COLO829 (cell line): ENCODE data around the gene HSPA1L.
"Not testable (repeated sequence)": the region's sequence is repeated elsewhere in the genome, so short reads cannot be mapped to it uniquely, and the experiment has no call there.

Experiments used
- DNase-seq: peaks from one replicate; pipeline ENCODE4 v3.0.0; 2012; ENCODE audit warnings: low spot score

The HSPA1L gene

DNA sequence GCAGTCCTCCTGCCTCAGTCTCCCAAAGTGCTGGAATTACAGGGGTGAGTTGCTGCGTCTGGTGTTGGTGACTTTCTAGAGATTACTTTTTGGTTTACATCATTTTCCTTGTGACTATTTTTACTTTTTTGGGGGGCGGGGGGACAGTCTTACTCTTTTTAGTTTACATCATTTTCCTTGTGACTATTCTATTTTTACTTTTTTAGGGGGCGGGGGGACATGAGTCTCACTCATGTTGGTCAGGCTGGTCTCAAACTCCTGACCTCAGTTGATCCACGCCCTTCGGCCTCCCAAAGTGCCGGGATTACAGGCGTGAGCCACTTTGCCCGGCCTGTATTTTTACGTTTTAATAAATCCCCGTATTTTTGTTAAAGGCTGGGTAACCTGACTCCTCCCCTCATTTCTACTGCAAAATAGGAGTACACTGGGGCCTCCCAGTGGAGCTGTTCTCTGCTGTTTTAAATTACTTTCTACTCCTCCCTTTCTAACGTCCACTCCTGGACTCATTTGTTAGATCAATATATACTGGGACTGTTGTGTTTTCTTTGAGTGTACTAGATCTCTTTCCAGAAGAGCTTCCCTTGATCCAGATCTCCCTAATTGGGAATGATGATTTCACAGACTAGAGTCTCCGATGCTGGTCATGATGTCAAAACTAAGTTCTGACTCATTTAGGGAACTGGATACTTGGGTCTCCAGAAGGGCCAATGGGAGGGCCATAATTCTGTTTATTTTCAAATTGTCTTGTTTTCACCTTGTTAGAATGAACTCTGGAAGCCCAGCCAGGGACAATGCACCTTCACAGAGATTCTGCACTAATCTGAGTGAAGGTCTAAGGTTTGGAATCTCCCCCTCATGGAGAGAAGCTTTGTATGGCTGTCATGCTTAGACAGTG is 21.6 kb upstream of the HSPA1L start:
- no peak for DNase-seq

GRCh38 chr6:31836047-31836473 is 21.0 kb upstream of the HSPA1L start:
- DNase-seq = no peak

DNA sequence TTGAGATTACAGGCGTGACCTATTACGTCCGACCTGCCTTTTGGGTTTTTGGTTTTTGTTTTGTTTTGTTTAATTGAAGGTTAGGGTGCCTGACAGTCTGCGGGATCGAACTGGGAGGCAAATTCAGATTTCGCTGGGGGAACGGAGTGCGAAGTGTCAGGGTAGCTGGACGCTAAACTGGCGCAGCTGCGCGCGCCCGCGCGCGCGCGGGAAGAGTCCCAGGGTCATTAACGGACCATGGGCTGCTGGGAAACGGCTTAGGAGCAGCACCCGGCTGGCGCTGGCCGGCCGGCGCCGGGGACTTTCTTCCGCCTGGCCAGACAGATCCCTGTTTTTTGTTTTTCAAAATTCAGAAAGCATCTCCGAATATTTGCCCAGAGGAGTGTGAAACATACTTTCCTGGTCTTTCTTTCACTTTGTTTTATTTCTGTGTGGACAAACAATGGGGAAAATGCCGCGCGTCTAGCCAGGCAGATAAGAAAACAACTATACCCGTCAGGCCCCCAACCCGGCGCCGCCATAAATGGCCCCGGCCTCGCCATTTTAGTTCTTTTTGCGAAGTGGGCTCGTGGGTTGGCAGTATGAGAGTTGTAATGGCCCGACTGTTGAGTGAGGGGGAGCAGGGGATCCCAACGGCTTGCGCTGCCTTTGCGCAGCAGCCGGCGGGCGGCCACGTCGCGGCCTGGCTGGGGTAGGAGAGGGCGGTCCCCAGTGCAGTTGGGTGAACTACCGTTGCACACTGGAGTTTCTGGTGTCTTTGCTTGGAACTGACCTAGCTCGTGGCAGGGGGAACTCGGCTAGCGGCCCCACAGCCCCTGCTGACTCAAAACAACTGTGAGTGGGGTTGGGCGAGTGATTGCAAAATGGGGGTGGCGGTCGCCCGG is 19.5 kb upstream of the HSPA1L start:
- peak; percentile 87 for DNase-seq

- DNase-seq = no peak
These were observed 16.5 kb upstream of the HSPA1L start for GRCh38 chr6:31831350-31832215.

DNA sequence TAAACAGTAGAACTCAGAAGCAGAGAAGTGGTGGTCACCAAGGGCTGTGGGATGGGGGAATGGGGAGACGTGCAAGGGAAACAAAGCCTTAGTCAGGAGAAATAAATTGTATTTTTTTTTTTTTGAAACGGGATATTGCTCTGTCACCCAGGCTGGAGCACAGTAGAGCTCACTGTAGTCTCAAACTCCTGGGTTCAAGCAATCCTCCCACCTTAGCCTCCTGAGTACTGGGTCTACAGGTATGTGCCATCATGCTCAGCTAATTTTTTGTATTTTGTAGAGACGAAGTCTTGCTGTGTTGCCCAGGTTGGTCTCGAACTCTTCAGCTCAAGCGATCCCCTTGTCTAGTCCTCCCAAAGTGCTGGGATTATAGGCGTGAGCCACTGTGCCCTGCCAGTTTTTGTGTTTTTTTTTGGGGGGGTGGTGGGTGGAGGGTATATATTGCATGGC is 15.8 kb upstream of the HSPA1L start:
- DNase-seq = no peak

GRCh38 chr6:31829633-31830283 is 14.7 kb upstream of the HSPA1L start:
- no peak for DNase-seq

DNA sequence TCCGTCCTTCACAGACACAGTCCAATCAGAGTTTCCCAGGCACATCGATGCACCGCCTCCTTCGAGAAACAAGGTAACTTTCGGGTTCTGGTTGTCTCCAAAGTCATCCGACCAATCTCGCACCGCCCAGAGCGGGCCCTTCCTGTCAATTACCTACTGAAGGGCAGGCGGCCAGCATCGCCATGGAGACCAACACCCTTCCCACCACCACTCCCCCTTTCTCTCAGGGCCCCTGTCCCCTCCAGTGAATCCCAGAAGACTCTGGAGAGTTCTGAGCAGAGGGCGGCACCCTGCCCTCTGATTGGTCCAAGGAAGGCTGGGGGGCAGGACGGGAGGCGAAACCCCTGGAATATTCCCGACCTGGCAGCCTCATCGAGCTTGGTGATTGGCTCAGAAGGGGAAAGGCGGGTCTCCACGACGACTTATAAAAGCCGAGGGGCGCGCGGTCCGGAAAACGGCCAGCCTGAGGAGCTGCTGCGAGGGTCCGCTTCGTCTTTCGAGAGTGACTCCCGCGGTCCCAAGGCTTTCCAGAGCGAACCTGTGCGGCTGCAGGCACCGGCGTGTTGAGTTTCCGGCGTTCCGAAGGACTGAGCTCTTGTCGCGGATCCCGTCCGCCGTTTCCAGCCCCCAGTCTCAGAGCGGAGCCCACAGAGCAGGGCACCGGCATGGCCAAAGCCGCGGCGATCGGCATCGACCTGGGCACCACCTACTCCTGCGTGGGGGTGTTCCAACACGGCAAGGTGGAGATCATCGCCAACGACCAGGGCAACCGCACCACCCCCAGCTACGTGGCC is 12.4 kb upstream of the HSPA1L start, which contains the start of gene HSPA1B:
Gene HSPA1B, plus strand, starts transcription at position 453 of the 794 bp plus-strand sequence. Its CDS starts 213 bp downstream, at position 666.
- peak; percentile 100 for DNase-seq

DNA sequence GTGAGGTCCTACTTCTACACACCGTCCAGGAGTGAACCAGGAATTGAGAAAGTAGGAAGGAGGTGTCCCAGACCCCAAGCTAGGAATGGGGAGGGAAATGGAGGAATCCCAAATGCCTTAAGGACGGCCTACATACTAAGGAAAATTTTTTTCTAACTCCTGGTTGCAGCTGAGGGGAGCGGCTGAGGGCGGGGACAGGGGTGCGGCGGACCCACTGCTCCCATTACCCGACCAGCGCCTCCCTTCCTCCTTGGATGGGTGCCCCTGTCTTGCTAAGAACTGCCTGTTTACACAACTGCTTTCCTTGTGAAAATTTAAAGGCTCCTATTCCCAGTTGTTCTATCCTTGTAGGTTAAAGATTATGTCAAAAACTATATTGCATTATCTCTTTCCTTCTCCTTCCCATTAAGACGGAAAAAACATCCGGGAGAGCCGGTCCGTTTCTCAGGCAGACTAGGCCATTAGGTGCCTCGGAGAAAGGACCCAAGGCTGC is 11.8 kb upstream of the HSPA1L start:
- no peak for DNase-seq

DNA sequence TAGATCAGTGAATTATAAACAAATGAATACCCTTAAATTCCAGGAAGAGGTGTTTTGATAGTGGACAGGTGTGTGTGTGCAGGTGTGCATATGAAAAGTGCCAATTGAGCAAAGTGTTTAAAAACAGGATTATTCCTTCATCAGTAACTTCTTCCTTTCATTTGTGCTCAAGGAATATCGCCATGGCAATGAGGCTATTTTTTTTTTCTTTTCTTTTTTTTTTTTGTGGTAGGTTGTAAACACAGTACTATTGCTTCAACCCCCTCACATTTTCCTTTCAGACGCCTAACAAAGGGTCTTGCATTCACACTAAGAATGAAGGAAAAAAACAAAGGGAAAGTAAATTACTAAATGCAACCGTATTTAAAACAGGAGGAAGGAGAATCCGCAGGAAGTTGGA is 10.5 kb upstream of the HSPA1L start:
- DNase-seq = no peak

DNA sequence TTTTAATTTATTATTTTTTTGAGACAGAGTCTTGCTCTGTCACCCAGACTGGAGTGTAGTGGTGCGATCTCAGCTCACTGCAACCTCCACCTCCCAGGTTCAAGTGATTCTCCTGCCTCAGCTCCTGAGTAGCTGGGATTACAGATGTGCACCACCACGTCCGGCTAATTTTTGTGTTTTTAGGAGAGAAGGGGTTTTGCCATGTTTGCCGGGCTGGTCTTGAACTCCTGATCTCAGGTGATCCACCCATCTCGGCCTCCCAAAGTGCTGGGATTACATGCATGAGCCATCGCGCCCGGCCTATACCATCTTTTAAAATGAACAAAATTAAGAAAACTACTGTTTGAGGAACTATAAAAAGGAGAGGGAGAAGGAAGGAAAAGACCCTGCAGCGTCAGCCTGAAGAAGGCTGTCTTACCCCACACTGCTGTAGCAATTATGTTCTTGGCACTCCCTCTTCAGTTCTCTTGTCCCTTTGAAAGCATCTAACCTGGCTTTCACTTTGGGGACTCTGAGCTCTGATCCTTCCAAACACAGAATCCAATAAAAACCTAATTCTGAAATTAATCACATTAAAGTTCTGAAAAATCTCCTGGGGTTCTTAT is 8.6 kb upstream of the HSPA1L start:
- not testable (repeated sequence) for DNase-seq

GRCh38 chr6:31822036-31822821 is 7.1 kb upstream of the HSPA1L start:
- no peak for DNase-seq

DNA sequence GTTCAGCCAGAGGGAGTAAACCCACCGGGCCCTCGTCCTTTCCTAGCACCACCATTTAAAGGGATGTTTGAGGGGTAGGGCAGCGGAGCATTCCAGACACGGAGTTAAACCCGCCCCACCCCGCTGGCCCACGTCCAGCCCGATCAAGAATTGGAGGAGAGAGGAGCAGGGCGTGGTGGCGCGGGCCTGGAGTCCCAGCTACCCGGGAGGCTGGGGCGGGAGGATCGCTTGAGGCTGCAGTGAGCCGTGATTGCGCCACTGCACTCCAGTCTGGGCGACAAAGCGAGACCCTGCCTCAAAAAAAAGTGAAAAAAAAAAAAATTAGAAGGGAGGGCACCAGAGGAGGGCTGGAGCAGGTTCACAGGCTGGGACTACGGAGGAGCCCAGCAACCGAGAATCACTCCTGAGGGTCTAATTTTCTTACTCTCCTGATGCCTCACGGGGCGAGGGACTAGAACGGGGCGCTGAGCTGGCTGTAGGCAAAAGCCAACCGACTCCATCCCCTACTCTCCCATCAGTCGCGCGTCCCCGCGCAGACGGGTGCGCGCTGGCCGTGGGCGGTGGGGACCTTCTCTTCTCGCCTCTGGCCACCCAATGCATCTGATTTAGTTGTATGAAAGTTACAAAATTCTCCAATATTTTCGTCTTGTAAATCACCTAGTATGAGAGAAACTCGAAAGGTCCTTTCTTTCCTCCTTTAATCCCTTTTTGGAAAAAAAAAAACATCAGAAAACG is 6.4 kb upstream of the HSPA1L start:
- DNase-seq = no peak

DNA sequence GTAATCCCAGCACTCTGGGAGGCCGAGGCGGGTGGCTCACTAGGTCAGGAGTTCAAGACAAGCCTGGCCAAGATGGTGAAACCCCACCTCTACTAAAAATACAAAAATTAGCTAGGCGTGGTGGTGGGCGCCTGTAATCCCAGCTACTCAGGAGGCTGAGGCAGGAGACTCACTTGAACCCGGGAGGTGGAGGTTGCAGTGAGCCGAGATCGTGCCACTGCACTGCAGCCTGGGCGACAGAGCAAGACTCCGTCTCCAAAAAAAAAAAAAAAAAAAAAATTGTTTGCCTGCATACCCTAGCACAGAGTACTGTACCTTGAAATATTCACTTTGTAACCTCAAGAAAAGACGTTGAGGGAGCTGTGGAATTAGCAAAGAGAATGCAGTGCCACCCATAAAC is 5.3 kb upstream of the HSPA1L start:
- not testable (repeated sequence) for DNase-seq

DNA sequence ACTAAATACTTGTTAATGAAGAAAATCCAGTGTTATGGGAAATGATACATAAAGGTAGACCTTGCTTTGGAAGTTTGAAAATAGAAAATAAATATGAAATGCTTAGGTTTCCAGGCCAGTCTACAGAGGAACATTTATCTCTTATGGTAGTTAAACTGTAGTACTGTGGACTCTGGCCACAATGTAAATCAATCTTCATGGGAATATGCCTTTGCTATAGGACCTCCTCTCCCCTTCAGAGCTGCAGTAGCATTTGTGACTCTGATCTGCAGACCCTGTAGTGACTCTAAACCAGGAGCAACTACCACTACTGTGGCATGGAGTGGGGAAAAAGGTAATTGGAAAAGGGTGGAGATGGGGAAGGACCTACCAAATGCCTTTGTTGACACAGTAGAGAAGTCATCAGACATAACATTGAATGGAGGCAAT is 4.8 kb upstream of the HSPA1L start:
- no peak for DNase-seq

- DNase-seq = not testable (repeated sequence)
These were observed 2.9 kb upstream of the HSPA1L start for GRCh38 chr6:31817929-31818511.

- DNase-seq = not testable (repeated sequence)
These were observed 2.2 kb upstream of the HSPA1L start for GRCh38 chr6:31817133-31817928.

DNA sequence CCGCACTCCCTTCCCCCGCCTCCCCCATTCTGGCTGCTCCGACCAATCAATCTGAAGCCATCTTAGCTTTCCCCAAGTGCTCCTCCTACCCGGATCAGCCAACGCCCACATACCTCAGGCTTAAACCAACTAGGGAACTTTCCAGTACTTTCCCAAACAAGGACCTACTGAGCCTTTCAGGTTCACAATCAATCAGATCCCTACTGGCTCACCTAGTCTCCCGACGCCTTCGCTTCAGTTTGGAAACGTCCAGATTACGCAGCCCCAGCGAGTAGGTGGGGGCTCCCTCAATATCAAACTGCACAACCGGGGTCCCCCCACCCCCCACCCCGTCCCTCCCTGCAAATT is 432 bp downstream of the HSPA1L start:
- peak; percentile 99 for DNase-seq
